ENCODE data around the gene CDH23.

The CDH23 gene

DNA sequence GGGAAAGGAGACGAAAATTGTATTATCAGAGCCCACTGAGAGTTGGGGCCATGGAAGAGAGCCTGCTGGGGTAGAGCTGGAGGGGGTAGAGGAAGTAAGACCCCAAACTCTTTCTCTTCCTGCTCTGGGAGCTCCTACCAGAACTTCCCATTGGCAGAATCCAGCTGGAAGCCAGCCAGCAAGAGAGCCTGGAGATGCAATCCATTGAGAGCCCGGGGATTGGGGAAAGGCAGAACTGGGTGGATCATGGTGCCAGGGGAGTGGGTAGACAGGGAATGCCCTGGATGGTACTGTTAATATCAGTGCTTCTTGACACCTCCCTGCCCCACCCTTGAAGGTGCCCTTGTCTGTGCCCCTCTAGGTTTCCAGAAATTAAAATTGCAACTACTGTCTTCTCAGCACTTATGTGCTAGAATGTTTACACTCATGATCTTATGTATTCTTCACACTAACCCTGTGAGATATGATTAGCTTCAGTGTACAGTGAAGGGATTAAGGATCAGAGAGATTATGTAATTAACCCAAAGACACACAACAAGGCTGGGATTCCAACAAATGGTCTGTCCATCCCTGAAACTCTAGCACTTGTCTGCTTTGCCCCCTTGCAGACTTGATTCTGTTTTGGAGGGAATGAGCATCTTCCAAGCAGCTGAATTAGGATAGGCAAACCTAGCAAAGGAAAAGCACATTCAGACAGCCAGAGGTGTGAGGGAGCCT is 168.7 kb downstream of the CDH23 start:
- DNase-seq (ENCODE audit: low spot score) = no peak

DNA sequence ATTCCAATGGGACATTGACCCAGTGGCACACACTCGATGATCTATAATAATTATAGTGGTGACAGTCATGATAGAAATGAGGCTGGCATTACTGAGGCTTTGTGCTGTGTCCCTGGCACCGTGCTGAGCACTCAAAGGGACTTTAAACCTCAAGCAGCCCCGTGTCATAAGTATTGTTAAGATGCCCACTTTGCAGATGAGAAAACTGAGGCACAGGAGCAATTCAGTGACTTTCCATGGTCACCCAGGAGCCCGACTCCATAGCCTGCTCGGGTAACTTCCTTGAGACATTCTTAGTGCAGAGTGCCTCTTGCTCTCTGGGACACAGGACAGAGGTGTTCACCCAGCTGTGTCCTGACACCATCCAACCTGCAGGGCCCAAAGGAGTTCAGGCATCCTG is 170.3 kb downstream of the CDH23 start:
- no peak for DNase-seq (ENCODE audit: low spot score)

DNA sequence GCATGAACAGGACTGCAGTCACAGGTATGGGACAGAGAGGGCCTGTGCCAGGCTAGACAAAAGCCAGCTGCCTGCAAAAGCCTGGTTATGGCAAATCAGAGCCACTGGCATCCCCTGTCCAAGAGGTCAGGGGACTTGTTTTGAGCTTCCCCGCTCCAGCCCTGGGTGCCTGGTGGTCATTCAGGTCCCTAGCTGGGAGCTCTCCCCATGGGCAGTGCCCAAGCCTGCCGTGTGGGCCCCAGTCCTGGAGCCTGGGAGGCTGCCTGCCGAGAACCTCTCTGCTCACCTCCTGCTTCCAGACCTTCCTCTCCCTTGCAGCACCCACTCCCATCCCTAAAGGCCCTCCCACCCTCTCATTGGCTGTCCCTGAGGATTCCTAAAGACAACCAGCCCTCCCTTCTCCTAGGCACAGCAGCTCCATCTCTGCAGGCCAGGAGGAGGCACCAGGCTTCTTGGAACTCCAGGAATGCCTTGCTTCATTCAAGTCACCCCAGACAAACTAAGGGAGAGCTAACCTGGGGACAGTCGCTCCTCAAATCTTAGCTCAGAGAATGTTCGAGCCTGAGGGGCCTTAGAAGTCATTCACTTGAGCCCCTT is 172.3 kb downstream of the CDH23 start:
- no peak for DNase-seq (ENCODE audit: low spot score)

DNA sequence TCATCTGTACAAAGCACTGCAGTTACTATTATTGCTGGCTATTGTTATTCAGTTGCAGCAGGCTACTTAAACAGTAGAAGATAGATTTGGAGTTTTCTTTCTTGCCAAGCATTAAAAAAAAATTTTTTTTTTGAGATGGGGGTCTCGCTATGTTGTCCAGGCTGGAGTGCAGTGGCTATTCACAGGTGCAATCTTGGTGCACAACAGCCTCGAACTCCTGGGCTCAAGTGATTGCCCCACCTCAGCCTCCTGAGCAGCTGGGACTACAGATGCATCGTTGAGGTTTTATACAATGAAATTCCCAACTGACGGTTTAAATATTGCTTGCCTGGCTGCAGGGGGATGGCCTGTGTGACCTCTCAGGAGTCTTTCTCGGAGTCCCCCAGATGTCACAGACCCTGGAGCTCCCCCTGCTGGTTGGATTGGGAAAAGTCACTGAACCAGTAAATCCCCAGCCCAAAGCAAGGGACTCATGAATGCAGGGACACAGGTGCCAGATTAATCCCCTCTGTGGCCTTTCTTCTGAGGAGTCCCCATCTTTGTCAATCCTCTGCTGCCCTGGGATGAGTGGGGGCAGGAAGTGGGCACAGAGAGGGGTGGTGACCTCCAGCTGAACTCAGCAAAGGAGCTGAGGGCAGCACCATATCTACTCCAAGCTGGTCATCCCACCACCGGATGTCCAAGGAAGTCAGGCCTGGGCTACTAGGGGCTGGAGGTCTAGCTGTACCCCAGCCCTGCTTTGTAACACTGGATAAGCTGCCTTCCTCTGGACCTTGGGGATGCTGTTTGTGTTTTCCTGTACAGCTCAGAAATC is 173.3 kb downstream of the CDH23 start:
- DNase-seq (ENCODE audit: low spot score) = peak; percentile 78

DNA sequence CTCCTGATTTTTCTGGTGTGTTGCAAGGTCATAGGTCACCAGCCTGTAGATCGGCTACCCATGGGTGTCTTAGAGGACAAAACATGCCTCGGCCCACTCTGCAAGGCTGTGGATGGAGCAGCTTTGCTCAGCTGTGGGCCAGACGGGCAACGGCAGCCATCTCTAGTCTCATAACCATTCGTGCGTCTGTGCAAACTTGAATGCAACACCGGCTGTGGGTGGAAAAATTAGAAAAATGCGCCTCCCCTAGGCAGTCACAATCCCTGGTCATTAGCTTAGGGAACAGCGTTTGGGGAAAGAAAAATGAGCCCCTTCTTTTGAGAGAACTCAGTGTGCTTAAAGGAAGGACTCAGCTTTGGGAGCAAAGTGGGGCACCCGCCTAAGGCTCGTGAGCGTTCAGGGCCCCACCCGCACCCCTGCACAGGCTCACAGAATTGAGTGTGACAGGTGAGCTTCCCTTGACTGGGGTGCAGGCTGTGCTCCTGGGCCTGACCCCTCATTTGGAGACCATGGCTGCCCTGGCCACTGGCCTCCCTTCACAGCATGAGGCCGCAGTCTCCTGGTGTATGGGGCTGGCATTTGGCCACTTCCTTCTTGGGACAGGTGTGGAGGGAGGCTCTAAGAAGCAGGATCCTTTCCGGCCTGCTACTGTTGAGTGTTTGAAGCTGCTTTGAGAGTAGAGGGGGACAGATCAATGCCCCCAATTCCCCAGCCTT is 174.9 kb downstream of the CDH23 start:
- no peak for DNase-seq (ENCODE audit: low spot score)

DNA sequence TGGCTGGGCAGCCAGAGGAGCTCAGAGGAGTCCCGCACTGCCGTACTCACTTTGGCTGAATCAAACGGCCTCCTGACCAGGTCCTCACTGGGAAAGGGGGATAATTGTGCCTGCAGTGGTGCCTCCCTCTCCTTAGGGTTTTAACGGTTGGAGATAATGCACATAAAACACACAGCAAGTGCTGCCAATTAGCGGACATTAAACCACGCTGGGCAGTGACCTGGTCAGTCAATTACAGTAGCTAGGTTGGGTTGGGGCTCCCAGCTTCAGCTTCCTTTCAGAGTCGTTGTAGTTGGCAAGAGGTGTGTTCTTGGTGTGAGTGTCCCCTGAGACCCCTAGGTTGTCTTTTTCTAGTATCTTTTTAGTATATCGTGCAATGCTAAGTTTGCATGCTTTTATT is 176.2 kb downstream of the CDH23 start:
- DNase-seq (ENCODE audit: low spot score) = no peak

DNA sequence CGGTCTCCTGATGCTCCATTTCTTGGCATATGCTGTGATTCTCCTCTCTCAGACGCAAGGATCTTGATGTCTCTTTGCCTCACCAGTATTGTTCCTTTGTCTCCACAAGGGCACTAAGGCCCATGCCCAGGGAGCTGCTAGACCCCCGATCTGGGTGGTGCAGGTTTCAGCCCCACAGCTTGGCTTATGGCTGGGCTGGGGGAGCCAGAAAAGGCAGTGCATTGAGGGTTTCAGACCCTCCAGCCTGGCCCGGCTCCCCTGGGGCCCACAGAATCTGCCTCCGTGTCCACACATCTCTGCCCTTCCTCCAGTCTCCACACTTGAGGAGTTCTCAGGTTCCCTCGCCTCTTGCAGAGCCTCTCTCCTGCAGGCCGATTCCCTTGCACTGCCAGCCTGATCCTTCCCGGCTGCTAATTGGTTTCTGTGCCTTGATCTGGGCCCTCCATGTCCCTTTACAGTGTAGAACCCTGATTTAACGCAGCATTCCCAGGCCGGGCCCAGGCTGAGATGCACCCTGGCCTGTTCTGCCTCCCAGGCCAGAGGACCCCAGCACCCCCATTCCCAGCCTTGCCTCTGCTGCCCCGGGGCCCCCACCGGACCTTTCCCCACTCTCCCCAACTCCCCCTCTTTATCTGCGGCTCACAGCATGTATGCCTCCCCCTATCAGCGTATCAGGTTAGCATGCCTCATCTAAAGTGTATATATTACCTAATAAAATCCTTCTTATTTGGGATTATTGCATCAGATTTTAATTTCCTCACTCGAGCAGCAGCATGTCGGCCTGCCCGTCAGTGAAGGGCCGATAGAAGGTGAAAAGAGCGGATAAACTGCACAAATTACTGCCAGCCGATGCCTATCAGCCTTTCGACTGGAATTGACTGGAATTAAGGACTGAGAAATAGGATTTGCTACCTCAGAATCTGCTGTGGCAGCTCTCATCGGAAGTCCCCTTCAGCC is 177.1 kb downstream of the CDH23 start:
- DNase-seq (ENCODE audit: low spot score) = no peak

DNA sequence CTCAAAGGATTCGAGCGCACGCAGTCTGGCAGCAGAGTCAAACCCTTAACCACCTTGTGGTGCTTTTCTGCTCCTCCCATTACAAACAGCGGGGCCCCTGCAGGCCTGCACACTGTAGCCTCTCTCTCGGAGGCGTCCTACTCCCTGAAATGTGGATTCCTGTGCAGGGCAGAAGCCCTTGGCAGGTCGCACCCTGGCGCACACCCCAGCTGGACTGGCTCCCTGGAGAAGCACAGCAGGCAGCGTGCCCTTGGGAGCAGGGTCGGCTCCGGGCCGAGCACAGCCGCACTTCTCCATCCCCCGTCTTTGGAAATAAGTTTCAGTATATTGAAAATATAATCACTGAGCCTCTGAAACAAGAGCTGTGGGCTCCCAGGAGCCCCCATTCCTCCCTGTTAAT is 178.7 kb downstream of the CDH23 start:
- DNase-seq (ENCODE audit: low spot score) = no peak

DNA sequence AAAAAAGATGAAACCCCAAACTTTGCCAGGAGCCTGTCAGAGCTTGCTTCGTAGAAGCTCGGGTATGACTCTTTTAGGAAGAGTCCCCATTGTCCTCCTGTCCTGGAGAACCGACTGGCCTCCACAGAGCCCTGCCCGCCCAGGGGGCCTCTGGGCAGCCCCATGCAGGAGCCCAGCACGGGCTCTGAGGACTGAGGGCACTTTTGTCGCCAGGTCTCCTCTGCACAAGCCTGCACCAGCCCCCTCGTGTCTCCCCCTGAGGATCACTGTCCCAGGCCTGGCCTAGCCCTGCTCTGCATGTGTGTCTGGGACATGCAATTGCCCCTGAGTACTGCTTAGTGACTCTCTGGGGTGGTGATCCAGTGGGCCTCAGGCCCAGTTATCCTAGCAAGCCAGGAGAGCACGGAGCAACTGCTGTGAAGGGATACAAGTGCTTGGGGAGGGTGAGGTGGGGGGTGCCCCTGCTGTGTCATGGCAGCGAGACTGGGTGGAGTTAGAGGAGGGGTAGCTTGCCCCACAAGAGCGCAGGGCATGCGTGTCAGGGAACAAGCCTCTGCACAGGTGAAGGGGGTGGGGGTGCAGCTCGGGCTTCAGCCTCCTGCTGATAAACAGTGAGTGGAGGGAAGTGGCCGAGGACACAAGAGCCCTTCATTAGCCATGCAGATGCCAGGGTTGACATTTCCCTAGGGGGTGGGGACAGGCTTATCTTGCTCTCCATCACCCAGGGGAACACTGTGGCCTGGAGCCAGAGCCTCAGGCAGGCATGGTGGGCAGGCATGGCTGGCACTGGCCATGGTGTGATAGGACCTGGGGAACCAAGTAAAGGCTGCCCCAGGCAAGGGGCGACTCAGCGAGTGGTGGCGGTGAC is 179.4 kb downstream of the CDH23 start:
- no peak for DNase-seq (ENCODE audit: low spot score)

DNA sequence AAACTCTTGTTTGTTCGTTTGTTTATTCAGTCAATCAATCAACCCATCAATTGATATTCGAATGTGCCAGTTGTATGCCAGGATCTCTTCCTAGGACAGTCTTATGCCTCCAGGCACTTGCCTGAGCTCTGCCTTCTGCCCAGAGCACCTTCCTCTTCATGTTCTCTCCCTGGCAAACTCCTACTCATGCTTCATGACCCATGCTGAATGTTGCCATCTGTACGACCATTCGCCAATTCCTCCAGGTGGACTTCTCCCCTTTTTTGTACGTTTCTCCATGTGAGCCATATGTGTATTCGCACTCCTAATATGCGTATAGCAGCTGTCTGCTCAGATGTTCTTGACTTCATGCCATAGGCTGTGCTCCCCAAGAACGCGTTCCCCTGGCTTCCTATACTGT is 180.1 kb downstream of the CDH23 start:
- no peak for DNase-seq (ENCODE audit: low spot score)

DNA sequence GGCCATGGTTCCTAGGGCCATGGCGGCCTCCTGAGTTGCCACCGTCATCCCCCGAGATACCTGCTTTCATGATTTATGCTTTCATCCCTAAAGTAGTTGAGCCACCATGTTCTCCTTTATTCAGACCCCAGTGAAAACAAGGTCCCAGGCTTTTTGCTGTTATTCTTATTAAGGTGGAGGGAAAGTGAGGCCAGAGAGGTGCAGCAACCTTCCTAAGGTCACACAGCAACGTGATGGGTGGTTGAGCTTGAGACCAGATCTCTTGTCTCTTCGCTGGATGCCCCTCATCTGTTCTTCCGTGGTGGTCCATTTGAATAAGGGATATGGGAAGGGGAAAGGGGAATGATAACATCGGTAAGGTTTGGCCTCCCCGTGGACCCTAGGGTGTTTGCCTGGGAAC is 180.6 kb downstream of the CDH23 start:
- DNase-seq (ENCODE audit: low spot score) = no peak

DNA sequence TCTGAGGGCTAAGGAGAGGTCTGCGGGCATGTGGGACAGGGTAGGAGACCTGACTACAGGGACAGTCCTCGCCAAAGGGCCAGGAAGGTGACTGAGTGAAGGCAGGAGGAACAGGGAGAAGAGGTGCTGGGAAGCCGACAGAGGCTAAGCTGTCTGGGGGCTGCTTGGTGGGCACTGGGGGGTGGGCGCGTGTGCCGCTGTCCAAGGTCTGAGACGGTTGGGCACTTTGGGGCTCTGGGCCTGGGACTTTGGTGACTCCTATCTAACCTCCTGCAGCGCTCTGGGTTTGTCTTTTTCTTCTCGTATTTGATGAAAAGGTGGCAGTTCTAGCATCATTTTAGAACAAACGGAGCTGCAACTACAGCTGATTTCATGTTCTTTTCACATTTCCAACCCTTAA is 181.3 kb downstream of the CDH23 start:
- DNase-seq (ENCODE audit: low spot score) = no peak

DNA sequence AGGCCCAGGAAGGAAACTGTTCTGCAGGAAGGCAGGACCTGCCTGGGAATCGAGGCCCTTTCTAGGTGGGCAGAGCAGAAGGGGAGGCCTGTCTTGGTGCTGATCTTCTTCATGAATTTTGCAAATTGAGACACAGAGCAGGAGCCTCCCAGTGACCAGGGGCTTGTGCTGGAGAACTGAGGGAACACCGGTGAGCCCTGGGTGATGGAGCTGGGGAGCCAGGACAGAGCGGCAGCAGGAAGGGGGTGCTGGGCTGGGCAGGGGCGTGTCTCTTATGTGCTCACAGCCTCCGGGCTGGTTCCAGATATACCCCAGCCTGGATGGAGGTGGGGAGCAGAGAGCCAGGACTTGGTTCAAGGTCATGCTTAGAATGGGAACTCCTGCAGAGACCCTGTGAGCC is 182.9 kb downstream of the CDH23 start:
- no peak for DNase-seq (ENCODE audit: low spot score)

DNA sequence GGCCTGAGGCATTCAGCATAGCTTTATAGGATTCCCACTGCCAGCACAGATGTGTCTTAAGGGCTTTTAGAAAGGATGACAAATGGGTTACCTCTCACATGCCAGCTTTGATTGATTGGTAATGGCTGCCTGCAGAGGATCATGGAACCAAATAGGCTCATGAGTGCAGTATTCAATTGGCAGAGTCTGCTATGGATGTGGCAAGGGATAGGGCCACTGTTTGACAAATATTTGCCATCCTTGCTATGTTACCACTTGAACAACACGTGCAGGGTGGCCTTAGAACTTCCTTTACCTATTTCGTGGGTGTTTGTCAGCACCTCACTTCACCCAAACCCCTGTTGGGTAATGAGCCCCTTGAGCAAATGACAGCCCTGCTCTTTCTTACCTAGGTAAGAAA is 183.7 kb downstream of the CDH23 start:
- no peak for DNase-seq (ENCODE audit: low spot score)

DNA sequence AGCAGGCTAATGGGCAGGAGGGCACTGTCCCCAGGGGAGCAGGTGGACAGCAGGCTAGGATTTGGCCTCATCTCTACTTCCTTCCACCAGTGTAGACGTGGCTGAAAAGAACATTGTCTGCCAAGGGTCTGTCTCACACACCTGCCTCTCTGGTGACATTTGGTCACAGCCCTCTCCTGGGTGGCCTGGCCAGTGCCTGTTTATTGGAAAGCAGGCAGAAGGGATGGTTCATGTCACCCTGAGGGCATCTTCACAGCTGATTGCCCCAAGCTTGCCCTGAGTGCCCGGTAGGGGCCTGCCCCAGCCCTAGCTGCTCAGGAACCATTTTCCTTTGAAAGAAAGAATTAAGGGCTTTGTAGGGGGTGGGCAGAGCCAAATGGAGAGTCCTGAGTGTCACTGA is 184.2 kb downstream of the CDH23 start:
- DNase-seq (ENCODE audit: low spot score) = no peak

DNA sequence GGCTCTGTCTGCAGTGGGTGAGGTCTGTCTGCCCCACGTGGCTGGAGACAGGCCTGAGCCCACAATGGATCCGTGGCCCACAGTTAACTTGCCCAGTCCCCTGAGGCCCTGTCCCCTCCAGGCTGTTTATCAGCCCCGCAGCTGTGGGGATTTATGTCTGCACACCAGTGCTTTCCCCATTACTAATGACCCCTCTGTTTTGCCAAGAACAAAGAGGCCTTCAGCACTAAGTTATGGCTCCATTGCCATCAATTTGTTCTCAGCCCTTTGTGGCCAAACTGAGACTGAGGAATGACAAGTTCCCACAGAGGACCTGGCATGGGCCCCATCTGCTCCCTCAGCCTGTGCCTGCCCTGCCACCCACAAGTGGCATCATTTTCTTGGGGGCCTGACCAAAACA is 184.7 kb downstream of the CDH23 start:
- no peak for DNase-seq (ENCODE audit: low spot score)

DNA sequence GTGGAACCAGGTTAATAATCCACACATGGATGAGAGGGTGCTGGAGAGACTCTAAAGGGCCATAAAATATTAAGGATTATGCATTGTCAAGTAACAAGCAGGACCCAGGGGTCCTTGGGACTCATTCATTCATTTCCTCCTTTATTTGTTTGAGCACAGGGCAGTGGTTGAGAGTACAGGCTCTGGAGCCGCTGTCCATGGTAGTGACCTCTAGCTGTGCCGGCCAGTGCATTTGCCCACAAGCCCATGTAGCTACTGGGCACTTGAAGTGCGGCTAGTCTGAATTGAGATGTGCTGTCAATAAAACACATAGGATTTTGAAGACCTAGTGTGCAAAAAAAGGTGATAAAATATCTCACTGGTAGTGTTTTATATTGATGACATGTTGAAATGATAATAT is 185.3 kb downstream of the CDH23 start:
- no peak for DNase-seq (ENCODE audit: low spot score)

DNA sequence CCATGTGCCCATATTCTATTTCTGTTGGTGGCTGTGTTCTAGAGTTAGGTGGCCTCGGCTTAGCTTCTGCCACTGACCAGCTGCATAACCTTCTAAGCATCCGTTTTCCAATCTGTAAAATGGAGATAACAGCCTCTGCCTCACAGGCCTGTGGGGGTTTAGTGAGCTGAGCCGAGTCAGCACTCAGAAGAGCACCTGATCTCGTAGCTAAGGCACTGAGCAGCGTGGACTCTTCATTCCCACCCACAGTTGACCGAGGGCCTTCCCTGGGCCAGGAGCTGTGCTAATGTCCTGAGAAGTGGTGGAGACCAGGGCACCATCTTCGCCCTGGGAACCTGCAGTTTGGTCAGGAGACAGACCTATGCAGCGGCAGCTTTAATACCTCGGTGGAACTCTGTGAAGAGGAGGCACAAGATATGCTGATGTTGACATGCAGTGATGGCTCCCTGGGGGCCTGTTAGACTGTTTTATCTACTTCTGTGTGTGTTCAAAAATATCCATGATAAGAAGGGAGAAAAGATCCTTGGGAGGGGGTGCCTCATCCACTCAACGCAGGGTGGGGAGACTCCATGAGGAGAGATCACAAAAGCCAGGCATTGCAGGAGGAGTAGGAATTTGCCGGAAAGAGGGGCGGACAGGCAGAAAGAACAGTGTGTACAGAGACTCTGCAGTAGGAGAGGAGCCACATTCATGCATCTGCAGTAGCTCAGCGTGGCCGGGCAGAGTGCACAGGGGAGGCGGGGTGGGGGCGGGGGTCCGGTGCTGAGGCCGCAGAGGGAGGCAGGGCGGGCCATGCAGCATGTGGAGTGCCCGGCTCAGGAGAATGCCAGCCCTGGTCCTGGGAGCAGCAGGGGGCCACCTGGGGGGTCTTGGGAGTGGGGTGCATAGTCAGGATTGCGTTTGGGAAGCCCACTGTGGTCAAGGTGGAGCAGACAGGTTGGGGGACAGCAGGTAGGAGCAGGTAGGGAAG is 186.1 kb downstream of the CDH23 start:
- no peak for DNase-seq (ENCODE audit: low spot score)

DNA sequence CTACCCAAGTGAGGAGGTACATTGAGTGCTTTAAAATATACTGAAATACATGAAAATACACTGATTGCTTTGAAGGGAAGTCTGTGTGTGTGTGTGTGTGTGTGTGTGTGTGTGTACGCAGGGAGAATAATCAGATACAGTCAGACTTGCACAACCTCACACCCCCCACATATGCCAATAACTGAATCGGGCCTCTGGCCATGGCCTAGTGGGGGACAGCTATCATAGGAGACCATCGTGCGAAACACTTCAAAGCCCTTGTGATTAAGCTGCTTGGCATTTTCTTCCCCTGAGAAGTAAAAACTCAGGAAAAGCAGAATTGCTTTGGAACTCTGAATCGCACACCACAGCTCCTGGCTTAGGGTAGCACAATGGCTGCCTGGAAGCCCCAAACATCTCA is 187.7 kb downstream of the CDH23 start:
- no peak for DNase-seq (ENCODE audit: low spot score)

All from CD4-positive, alpha-beta T cell treated with Interleukin-2 at 100 ng/mL for 4 hours (primary cell).